Measurements from ENCODE around the gene RSPO1. TPM values are rescaled to one million over a fixed set of nuclear protein-coding genes. Genes with fewer than 3 reads are reported as not detected.

The RSPO1 gene
- total and polyA plus RNA-seq, 5 donors from 2014 or later: not detected

- peaks cover 0 to 13% (median 7%) of the 10 kb centered on the region in 4 donors for H3K4me1 Mint-ChIP-seq
- H3K4me3 Mint-ChIP-seq: no peak overlapping the region
Observed at GRCh38 chr1:37574834-37575480, 59.7 kb downstream of the RSPO1 start.

DNA sequence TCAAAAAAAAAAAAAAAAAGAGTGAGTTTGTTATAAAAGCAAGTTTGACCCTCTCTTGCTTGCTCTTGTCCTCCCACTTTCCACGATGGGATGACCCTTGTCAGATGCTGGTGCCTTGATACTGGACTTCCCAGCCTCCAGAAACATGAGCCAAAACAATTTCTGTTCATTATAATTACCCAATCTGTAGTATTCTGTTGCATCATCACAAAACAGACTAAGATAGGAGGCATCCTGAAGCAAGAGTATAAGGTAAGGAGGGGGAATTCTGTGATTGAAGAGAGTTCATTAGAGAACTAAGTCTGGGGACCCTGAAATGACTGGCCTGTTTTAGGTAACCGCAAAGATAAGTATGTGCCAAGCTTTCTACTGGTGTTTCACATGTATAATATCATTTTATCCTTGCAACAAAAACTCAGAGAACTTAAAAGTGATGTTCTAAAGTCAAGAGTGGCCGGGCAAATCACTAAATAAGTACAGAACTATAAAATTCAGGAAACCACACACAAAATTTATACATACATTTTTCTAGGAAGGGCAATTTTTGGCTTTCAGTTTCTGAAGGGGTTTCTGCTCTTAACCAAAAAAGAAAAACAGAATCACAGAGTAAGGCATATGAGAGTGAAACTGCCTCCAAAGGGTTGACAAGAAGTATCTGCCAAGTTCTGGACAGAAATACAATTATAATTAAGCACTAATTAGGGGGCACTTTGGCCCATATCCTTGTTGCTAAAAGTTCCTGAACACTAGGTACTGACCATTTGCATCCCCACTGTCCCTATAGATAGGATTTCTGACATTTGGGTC is 64.0 kb downstream of the RSPO1 start:
- Histone ChIP-seq H3K4me3 (ENCODE audit: low read depth, low read length) (no peak overlapping the region), H3K27me3 (ENCODE audit: control insufficient read depth, insufficient read depth, low read length) (no peaks in the 10 kb centered on the region), H3K36me3 (ENCODE audit: control insufficient read depth, insufficient read depth, low read length) (peaks cover 92% of the 10 kb centered on the region), H3K9me3 (ENCODE audit: control insufficient read depth in 2 of 2, low read length in 2 of 2) (no peaks in the 10 kb centered on the region), H3K4me1 (ENCODE audit: control insufficient read depth, insufficient read depth, low read length, poor library complexity, severe bottlenecking) (no peaks in the 10 kb centered on the region), H3K27ac (ENCODE audit: insufficient read depth, low read length, poor library complexity, severe bottlenecking) (no peak overlapping the region)
- Mint-ChIP-seq H3K27ac (peak overlapping the region in 1 of 3 donors; percentile 22), H3K27me3 (no peaks in the 10 kb centered on the region), H3K4me3 (no peak overlapping the region), H3K36me3 (peaks cover 69% of the 10 kb centered on the region), H3K9me3 (no peaks in the 10 kb centered on the region), H3K4me1 (peaks cover 0 to 6% (median 0%) of the 10 kb centered on the region in 4 donors)
- ATAC-seq (ENCODE audit: low read depth in 2 of 2) (no peak), DNase-seq (peak in 1 of 3 donors; percentile 58)

More at GRCh38 chr1:37574834-37575480, 59.7 kb downstream of the RSPO1 start:
- no peak for ATAC-seq (ENCODE audit: low read depth in 2 of 2)
- Histone ChIP-seq H3K4me3 (ENCODE audit: low read depth, low read length) (no peak overlapping the region), H3K4me1 (ENCODE audit: control insufficient read depth, insufficient read depth, low read length, poor library complexity, severe bottlenecking) (no peaks in the 10 kb centered on the region), H3K36me3 (ENCODE audit: control insufficient read depth, insufficient read depth, low read length) (peaks cover 84% of the 10 kb centered on the region), H3K27me3 (ENCODE audit: control insufficient read depth, insufficient read depth, low read length) (no peaks in the 10 kb centered on the region), H3K27ac (ENCODE audit: insufficient read depth, low read length, poor library complexity, severe bottlenecking) (no peak overlapping the region), H3K9me3 (ENCODE audit: control insufficient read depth in 2 of 2, low read length in 2 of 2) (no peaks in the 10 kb centered on the region)
- Mint-ChIP-seq H3K27me3 (no peaks in the 10 kb centered on the region), H3K9me3 (no peaks in the 10 kb centered on the region), H3K27ac (no peak overlapping the region), H3K36me3 (peaks cover 51% of the 10 kb centered on the region)
- peak in 1 of 3 donors; percentile 35 for DNase-seq

GRCh38 chr1:37567023-37567422 is 67.7 kb downstream of the RSPO1 start:
- ATAC-seq (ENCODE audit: low read depth in 2 of 2) (no peak), DNase-seq (no peak)
- H3K4me3 ChIP-seq (ENCODE audit: low read depth, low read length): no peak overlapping the region
- Mint-ChIP-seq H3K9me3 (no peaks in the 10 kb centered on the region), H3K4me3 (no peak overlapping the region), H3K4me1 (peaks cover 0 to 4% (median 0%) of the 10 kb centered on the region in 4 donors), H3K27ac (no peak overlapping the region), H3K36me3 (peaks cover 48% of the 10 kb centered on the region), H3K27me3 (no peaks in the 10 kb centered on the region)
- H3K27me3 ChIP-seq (ENCODE audit: control insufficient read depth, insufficient read depth, low read length): no peaks in the 10 kb centered on the region
- H3K4me1 ChIP-seq (ENCODE audit: control insufficient read depth, insufficient read depth, low read length, poor library complexity, severe bottlenecking): no peaks in the 10 kb centered on the region
- H3K9me3 ChIP-seq (ENCODE audit: control insufficient read depth in 2 of 2, low read length in 2 of 2): no peaks in the 10 kb centered on the region
- H3K27ac ChIP-seq (ENCODE audit: insufficient read depth, low read length, poor library complexity, severe bottlenecking): no peak overlapping the region
- peaks cover 67% of the 10 kb centered on the region for H3K36me3 ChIP-seq (ENCODE audit: control insufficient read depth, insufficient read depth, low read length)

- no peak overlapping the region for H3K4me3 Mint-ChIP-seq
Observed at GRCh38 chr1:37564892-37565291, 69.8 kb downstream of the RSPO1 start.

DNA sequence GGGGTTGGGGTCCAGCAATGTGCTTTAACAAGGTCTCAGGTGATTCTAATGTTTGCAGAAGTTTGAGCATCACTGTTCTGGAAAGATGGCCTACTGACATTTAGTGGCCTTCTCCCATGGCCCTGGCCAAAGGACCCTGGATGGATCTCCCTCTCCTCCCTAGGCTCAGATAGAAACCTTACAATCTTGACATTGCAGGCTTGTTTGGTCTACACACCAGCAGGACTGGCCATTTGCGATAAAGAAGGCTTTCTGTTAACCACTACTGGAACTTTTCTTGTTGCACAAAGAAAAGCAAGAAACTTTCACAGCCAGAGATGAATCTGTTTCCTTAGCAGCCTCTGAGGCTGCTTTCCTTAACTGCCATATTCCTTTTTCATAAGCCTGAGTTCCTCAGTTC is 71.7 kb downstream of the RSPO1 start:
- H3K4me1 Mint-ChIP-seq: peaks cover 0 to 4% (median 1%) of the 10 kb centered on the region in 4 donors
- Histone ChIP-seq H3K27me3 (ENCODE audit: control insufficient read depth, insufficient read depth, low read length) (no peaks in the 10 kb centered on the region), H3K27ac (ENCODE audit: insufficient read depth, low read length, poor library complexity, severe bottlenecking) (no peak overlapping the region), H3K9me3 (ENCODE audit: control insufficient read depth in 2 of 2, low read length in 2 of 2) (no peaks in the 10 kb centered on the region), H3K4me3 (ENCODE audit: low read depth, low read length) (no peak overlapping the region), H3K36me3 (ENCODE audit: control insufficient read depth, insufficient read depth, low read length) (peaks cover 32% of the 10 kb centered on the region), H3K4me1 (ENCODE audit: control insufficient read depth, insufficient read depth, low read length, poor library complexity, severe bottlenecking) (no peaks in the 10 kb centered on the region)
- H3K4me3 Mint-ChIP-seq: no peak overlapping the region
- peaks cover 6% of the 10 kb centered on the region for H3K27me3 Mint-ChIP-seq
- peak overlapping the region in 1 of 3 donors; percentile 29 for H3K27ac Mint-ChIP-seq
- DNase-seq (no peak), ATAC-seq (ENCODE audit: low read depth in 2 of 2) (no peak)
- peaks cover 23% of the 10 kb centered on the region for H3K36me3 Mint-ChIP-seq
- H3K9me3 Mint-ChIP-seq: no peaks in the 10 kb centered on the region

More at GRCh38 chr1:37564892-37565291, 69.8 kb downstream of the RSPO1 start:
- Mint-ChIP-seq H3K36me3 (peaks cover 41% of the 10 kb centered on the region), H3K4me1 (peaks cover 0 to 3% (median 0%) of the 10 kb centered on the region in 4 donors), H3K27ac (peak overlapping the region in 1 of 3 donors; percentile 44), H3K9me3 (no peaks in the 10 kb centered on the region), H3K27me3 (peaks cover 6% of the 10 kb centered on the region)
- Histone ChIP-seq H3K36me3 (ENCODE audit: control insufficient read depth, insufficient read depth, low read length) (peaks cover 49% of the 10 kb centered on the region), H3K4me3 (ENCODE audit: low read depth, low read length) (no peak overlapping the region), H3K27ac (ENCODE audit: insufficient read depth, low read length, poor library complexity, severe bottlenecking) (no peak overlapping the region), H3K9me3 (ENCODE audit: control insufficient read depth in 2 of 2, low read length in 2 of 2) (no peaks in the 10 kb centered on the region), H3K4me1 (ENCODE audit: control insufficient read depth, insufficient read depth, low read length, poor library complexity, severe bottlenecking) (no peaks in the 10 kb centered on the region), H3K27me3 (ENCODE audit: control insufficient read depth, insufficient read depth, low read length) (no peaks in the 10 kb centered on the region)
- ATAC-seq (ENCODE audit: low read depth in 2 of 2) (no peak), DNase-seq (no peak)

Other genes with a start within 250 kb of the RSPO1 start
- gene ZC3H12A, start 160.3 kb downstream of the RSPO1 start, total RNA-seq: 205 TPM
- gene ZC3H12A, start 160.3 kb downstream of the RSPO1 start, polyA plus RNA-seq: 10 to 100 TPM in 3 of 4 donors, 1 to 10 TPM in 1; 9.9 to 16.7 (median 13.1) TPM
- gene MEAF6, start 120.1 kb downstream of the RSPO1 start, total RNA-seq: 52.3 TPM
- 100 to 1,000 TPM; 143 to 163 (median 150) TPM for gene MEAF6, start 120.1 kb downstream of the RSPO1 start, polyA plus RNA-seq
- gene SNIP1, start 80.6 kb downstream of the RSPO1 start, total RNA-seq: 52.3 TPM
- 1 to 10 TPM; 1.5 to 5.8 (median 4.6) TPM for gene SNIP1, start 80.6 kb downstream of the RSPO1 start, polyA plus RNA-seq
- 0.25 TPM for gene DNALI1, start 78.0 kb downstream of the RSPO1 start, total RNA-seq
- gene DNALI1, start 78.0 kb downstream of the RSPO1 start, polyA plus RNA-seq: under 1 TPM in 2 of 4 donors, not detected in 2; 0.22 to 0.32 TPM
- gene GNL2, start 39.0 kb downstream of the RSPO1 start, total RNA-seq: 58.9 TPM
- 10 to 100 TPM; 37.3 to 46.5 (median 42.9) TPM for gene GNL2, start 39.0 kb downstream of the RSPO1 start, polyA plus RNA-seq
- gene CDCA8, start 57.6 kb upstream of the RSPO1 start, total RNA-seq: 1.3 TPM
- 1 to 10 TPM; 2.5 to 3.7 (median 3.1) TPM for gene CDCA8, start 57.6 kb upstream of the RSPO1 start, polyA plus RNA-seq
- gene EPHA10, start 130.2 kb upstream of the RSPO1 start, total RNA-seq: not detected
- not detected for gene EPHA10, start 130.2 kb upstream of the RSPO1 start, polyA plus RNA-seq
- 0.69 TPM for gene MANEAL, start 159.0 kb upstream of the RSPO1 start, total RNA-seq
- gene MANEAL, start 159.0 kb upstream of the RSPO1 start, polyA plus RNA-seq: 1 to 10 TPM in 3 of 4 donors, under 1 TPM in 1; 0.87 to 2.4 (median 1.5) TPM
- 13.7 TPM for gene C1orf122, start 172.9 kb upstream of the RSPO1 start, total RNA-seq
- gene C1orf122, start 172.9 kb upstream of the RSPO1 start, polyA plus RNA-seq: 10 to 100 TPM; 22.9 to 31.9 (median 26.6) TPM
- 28.2 TPM for gene YRDC, start 173.3 kb upstream of the RSPO1 start, total RNA-seq
- gene YRDC, start 173.3 kb upstream of the RSPO1 start, polyA plus RNA-seq: 10 to 100 TPM; 17.3 to 26.6 (median 19.8) TPM
- 34.1 TPM for gene MTF1, start 224.7 kb upstream of the RSPO1 start, total RNA-seq
- 10 to 100 TPM; 16.3 to 22.9 (median 18.7) TPM for gene MTF1, start 224.7 kb upstream of the RSPO1 start, polyA plus RNA-seq